Upper lobe of left lung (tissue), 6 donors: ENCODE measurements around the gene DDX27. TPM values are rescaled to one million over a fixed set of nuclear protein-coding genes. Genes with fewer than 3 reads are reported as not detected.

Experiments used
- ATAC-seq, 2 donors: fragments of 200-7000 bp; cut with Tn5 transposase; one replicate each; pipeline ENCODE4 v1.9.1; 2022; ENCODE audit warnings: mild to moderate bottlenecking in 2 of 2, moderate library complexity in 2 of 2; ENCODE audit not compliant: low FRiP score in 2 of 2
- DNase-seq, 2 donors: peaks; one replicate each; pipeline ENCODE4 v3.0.0-alpha.2; 2019 to 2020
- H3K27ac ChIP-seq, 4 donors: fragments of 200-600 bp; sonication (generic); one replicate each; pipeline ENCODE4 v1.5.1; 2016 to 2019
- H3K27me3 ChIP-seq, 4 donors: fragments of 200-600 bp; sonication (generic); one replicate each; pipeline ENCODE4 v1.5.1; 2017 to 2019
- H3K36me3 ChIP-seq, 4 donors: fragments of 200-600 bp; sonication (generic); one replicate each; pipeline ENCODE4 v1.5.1; 2016 to 2019
- H3K4me1 ChIP-seq, 4 donors: fragments of 200-600 bp; sonication (generic); one replicate each; pipeline ENCODE4 v1.5.1; 2018 to 2019
- H3K4me3 ChIP-seq, 4 donors: fragments of 200-600 bp; sonication (generic); one replicate each; pipeline ENCODE4 v1.5.1; 2017 to 2019; ENCODE audit warnings: mild to moderate bottlenecking in 2 of 4, moderate library complexity in 1 of 4
- H3K9me3 ChIP-seq, 4 donors: fragments of 200-600 bp; sonication (generic); one replicate each; pipeline ENCODE4 v1.5.1; 2018 to 2019
- EP300 ChIP-seq, 4 donors: sonication (generic); formaldehyde crosslinking; IDR thresholded peaks; one replicate each; pipeline ENCODE4 v1.5.1; 2017; ENCODE audit warnings: antibody characterized with exemption in 4 of 4, control low read depth in 2 of 4
- POLR2A ChIP-seq, 4 donors: fragments of 450-650 bp; IDR thresholded peaks; one replicate each; pipeline ENCODE4 v1.5.1; 2016 to 2017; ENCODE audit warnings: antibody characterized with exemption in 4 of 4, mild to moderate bottlenecking in 2 of 4
- POLR2AphosphoS5 ChIP-seq, 2 donors: sonication (generic); formaldehyde crosslinking; IDR thresholded peaks; one replicate each; pipeline ENCODE4 v1.5.1; 2017; ENCODE audit warnings: antibody characterized with exemption in 2 of 2
- whole genome bisulfite sequencing, 2 donors: methylation state at CpG; one replicate each; pipeline ENCODE4 v1.1.5; 2017 to 2018; 5-methylcytosine and 5-hydroxymethylcytosine counted together
- total RNA-seq, 6 donors: library from RNA; depleted of rRNA in 4 of 6; stranded (reverse); fragments of >200 nt in 4 of 6; gene quantifications; one replicate each; pipeline versions ENCODE4 v1.1.0 to v1.2.1, GENCODE V29; 2016 to 2021
- TF ChIP-seq, protein P1 (sequence below), 6 experiments: fragments of 450-650 bp in 4 of 6; fragments of 200-600 bp in 2 of 6; sonication (generic) in 2 of 6; IDR thresholded peaks; one replicate each; pipeline ENCODE4 v1.5.1; 2016 to 2019; ENCODE audit warnings: antibody characterized with exemption in 6 of 6
- donor health status: DM: no; HTN: no; CAD: no; lungs with moderate emphysema.
- donor health status: DM: no; HTN: yes; CAD: no; lungs with severe emphysema.

DDX27 gene
- total RNA-seq, 6 donors from 2014 or later: 26.7 to 43.0 (median 31.0) TPM

DNA sequence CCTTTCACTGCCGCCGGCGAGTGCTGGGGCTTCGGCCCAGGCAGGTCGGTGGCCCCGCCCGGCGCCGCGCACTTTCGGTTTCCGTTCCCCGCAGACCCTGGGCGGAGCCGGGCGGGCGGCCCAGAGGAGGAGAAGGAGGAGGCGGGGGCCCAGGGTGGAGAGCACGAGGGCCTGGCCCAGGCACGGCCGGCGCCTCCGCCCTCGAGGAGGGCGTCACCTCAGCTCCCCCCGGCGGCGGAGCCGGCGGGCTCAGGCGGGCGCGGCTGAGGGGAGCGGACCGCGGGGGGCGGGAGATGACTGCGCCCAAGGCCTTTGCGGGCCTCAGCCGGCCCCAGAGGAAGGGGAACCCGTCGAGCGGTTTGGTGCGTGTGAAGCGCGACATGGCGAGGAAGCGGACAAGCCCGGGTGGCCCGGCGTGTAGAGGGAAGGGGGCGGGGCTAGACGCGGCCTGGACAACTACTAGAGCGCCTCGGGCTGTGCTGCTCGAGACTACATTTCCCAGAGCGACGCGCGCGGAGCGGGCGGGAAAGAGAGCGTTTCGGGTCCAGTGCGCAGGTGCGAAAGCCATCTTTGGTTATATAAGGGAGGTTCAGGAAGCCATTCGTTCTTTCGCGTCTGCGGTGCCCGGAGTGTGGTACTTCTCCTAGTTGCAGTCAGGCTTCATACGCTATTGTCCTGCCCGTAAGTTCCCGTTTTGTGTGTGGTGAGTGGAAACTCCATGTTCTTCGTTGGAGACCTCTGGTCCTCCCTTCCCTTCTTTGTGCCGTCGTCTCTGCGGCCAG is 59.0 kb downstream of the DDX27 start, which contains the start of gene ZNFX1:
ZNFX1 (minus strand) TSS at position 22 of the 782 bp plus-strand sequence. CDS start 2,218 bp downstream, outside the sequence.
- DNase-seq (peak; percentile 99), ATAC-seq (peak; percentile 97 to 98)
- Histone ChIP-seq H3K27ac (peak within 1 kb of the TSS; percentile 96 to 99 (median 98)), H3K4me1 (peaks cover 47 to 58% (median 54%) of the 10 kb centered on the region in 4 donors), H3K36me3 (peaks cover 24 to 60% (median 46%) of the 10 kb centered on the region in 4 donors), H3K4me3 (peak within 1 kb of the TSS; percentile 82 to 94 (median 88)), H3K9me3 (peaks cover 3 to 31% (median 12%) of the 10 kb centered on the region in 4 donors), H3K27me3 (no peaks in the 10 kb centered on the region)
- 0% methylated on average over 38 to 46 of the region's 80 CpGs for WGBS, 2 donors
- TF ChIP-seq EP300 (IDR thresholded peaks at IDR 0.05) (peak in 1 of 4 donors; percentile 88), POLR2A (IDR thresholded peaks at IDR 0.05) (peak; percentile 88 to 99 (median 98)), POLR2AphosphoS5 (IDR thresholded peaks at IDR 0.05) (peak; percentile 100)
- TF ChIP-seq, protein P1, sequence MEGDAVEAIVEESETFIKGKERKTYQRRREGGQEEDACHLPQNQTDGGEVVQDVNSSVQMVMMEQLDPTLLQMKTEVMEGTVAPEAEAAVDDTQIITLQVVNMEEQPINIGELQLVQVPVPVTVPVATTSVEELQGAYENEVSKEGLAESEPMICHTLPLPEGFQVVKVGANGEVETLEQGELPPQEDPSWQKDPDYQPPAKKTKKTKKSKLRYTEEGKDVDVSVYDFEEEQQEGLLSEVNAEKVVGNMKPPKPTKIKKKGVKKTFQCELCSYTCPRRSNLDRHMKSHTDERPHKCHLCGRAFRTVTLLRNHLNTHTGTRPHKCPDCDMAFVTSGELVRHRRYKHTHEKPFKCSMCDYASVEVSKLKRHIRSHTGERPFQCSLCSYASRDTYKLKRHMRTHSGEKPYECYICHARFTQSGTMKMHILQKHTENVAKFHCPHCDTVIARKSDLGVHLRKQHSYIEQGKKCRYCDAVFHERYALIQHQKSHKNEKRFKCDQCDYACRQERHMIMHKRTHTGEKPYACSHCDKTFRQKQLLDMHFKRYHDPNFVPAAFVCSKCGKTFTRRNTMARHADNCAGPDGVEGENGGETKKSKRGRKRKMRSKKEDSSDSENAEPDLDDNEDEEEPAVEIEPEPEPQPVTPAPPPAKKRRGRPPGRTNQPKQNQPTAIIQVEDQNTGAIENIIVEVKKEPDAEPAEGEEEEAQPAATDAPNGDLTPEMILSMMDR (IDR thresholded peaks at IDR 0.05): peak in 4 of 6 experiments; percentile 5 to 36 (median 14)

GRCh38 chr20:49278818-49279676 is 59.8 kb downstream of the DDX27 start:
- peak overlapping the region; percentile 96 to 99 (median 98) for H3K27ac ChIP-seq
- no peak for TF ChIP-seq POLR2AphosphoS5 (IDR thresholded peaks at IDR 0.05)
- TF ChIP-seq, protein P1 (IDR thresholded peaks at IDR 0.05): no peak
- H3K4me1 ChIP-seq: peaks cover 51 to 61% (median 58%) of the 10 kb centered on the region in 4 donors
- peak in 1 of 2 donors; percentile 1 for ATAC-seq
- H3K9me3 ChIP-seq: peaks cover 3 to 32% (median 12%) of the 10 kb centered on the region in 4 donors
- DNase-seq: peak in 1 of 2 donors; percentile 32
- 11 to 19% methylated on average over 25 to 33 of the region's 33 CpGs for WGBS, 2 donors
- no peaks in the 10 kb centered on the region for H3K27me3 ChIP-seq
- peak overlapping the region; percentile 59 to 94 (median 84) for H3K4me3 ChIP-seq
- H3K36me3 ChIP-seq: peaks cover 32 to 60% (median 53%) of the 10 kb centered on the region in 4 donors

GRCh38 chr20:49279677-49280462 is 60.7 kb downstream of the DDX27 start:
- TF ChIP-seq, protein P1 (IDR thresholded peaks at IDR 0.05): no peak
- no peak for TF ChIP-seq POLR2A (IDR thresholded peaks at IDR 0.05)
- TF ChIP-seq EP300 (IDR thresholded peaks at IDR 0.05): no peak
- TF ChIP-seq POLR2AphosphoS5 (IDR thresholded peaks at IDR 0.05): no peak
- ATAC-seq (no peak), DNase-seq (no peak)
- Histone ChIP-seq H3K9me3 (peaks cover 3 to 36% (median 16%) of the 10 kb centered on the region in 4 donors), H3K4me1 (peaks cover 53 to 64% (median 58%) of the 10 kb centered on the region in 4 donors), H3K4me3 (peak overlapping the region; percentile 59 to 94 (median 84)), H3K36me3 (peaks cover 34 to 62% (median 57%) of the 10 kb centered on the region in 4 donors), H3K27ac (peak overlapping the region; percentile 96 to 99 (median 98)), H3K27me3 (no peaks in the 10 kb centered on the region)
- WGBS, 2 donors: 46 to 51% methylated on average over 7 of the region's 7 CpGs

- no peak for DNase-seq
- Histone ChIP-seq H3K4me3 (peak overlapping the region in 3 of 4 donors; percentile 82 to 94 (median 86)), H3K9me3 (peaks cover 3 to 43% (median 19%) of the 10 kb centered on the region in 4 donors), H3K27ac (peak overlapping the region; percentile 96 to 99 (median 98)), H3K4me1 (peaks cover 46 to 62% (median 53%) of the 10 kb centered on the region in 4 donors), H3K27me3 (no peaks in the 10 kb centered on the region), H3K36me3 (peaks cover 34 to 63% (median 60%) of the 10 kb centered on the region in 4 donors)
- ATAC-seq: no peak
- TF ChIP-seq, protein P1 (IDR thresholded peaks at IDR 0.05): no peak
- TF ChIP-seq EP300 (IDR thresholded peaks at IDR 0.05): no peak
- no peak for TF ChIP-seq POLR2A (IDR thresholded peaks at IDR 0.05)
- no peak for TF ChIP-seq POLR2AphosphoS5 (IDR thresholded peaks at IDR 0.05)
- WGBS, 2 donors: 70 to 76% methylated on average over 6 of the region's 6 CpGs
These were observed 61.3 kb downstream of the DDX27 start for GRCh38 chr20:49280463-49281058.
